Loucy (cell line): ENCODE results near the gene ARFIP1.

Experiments
- EZH2phosphoT487 ChIP-seq: fragments of 200-600 bp; IDR thresholded peaks from 2 replicates; pipeline ENCODE4 v1.6.1; 2018; ENCODE audit warnings: antibody characterized with exemption, mild to moderate bottlenecking, moderate library complexity, borderline replicate concordance
- TF ChIP-seq, protein P1 (sequence below): fragments of 200-600 bp; sonication (generic); conservative IDR thresholded peaks from 2 replicates; pipeline ENCODE4 v1.5.1; 2014; ENCODE audit warnings: mild to moderate bottlenecking, antibody characterized with exemption, low read length

DNA sequence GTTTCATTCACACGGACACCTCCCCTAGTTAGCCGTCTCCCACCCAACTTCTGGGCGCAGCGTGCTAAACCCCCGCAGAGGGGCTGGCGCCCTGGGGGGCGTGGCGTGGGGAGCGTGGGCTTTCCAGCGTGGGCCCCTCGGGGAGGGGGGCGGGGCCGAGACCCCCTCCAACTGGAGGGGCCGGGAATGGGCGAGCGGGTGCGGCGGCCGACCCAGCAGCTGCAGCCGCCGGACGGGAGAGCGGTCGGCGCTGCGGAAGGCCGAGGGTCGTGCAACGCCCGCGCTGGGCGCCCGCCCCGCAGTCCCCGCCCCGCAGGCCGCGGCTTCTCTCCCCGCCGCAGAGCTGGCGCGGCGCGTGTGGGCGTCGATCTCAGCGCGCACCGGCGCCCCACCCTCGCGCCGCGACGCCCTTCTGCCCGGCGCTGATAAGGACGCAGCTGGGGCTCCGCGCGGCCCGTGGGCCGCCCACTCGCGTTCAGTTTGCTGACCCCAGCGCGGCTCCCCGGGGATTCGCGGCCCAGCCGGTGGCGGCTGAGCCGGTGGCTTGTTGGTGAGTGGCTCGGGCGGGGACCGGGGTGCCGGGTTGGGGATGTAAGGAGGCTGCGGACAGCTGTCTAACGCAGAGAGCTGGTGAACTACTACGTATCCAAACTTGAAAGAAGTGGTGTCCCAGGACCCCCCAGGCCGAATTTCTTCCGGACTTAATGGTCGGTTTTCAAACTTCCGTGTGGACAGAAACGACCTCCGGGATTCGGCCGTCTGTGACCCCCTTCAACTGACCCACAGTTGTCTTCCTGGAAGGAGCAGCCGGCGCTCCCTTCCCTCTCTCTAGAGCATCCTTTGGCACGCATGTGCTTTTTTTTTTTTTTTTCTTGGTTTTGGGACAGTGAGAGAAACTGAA is 157.8 kb downstream of the ARFIP1 start:
- TF ChIP-seq, protein P1, sequence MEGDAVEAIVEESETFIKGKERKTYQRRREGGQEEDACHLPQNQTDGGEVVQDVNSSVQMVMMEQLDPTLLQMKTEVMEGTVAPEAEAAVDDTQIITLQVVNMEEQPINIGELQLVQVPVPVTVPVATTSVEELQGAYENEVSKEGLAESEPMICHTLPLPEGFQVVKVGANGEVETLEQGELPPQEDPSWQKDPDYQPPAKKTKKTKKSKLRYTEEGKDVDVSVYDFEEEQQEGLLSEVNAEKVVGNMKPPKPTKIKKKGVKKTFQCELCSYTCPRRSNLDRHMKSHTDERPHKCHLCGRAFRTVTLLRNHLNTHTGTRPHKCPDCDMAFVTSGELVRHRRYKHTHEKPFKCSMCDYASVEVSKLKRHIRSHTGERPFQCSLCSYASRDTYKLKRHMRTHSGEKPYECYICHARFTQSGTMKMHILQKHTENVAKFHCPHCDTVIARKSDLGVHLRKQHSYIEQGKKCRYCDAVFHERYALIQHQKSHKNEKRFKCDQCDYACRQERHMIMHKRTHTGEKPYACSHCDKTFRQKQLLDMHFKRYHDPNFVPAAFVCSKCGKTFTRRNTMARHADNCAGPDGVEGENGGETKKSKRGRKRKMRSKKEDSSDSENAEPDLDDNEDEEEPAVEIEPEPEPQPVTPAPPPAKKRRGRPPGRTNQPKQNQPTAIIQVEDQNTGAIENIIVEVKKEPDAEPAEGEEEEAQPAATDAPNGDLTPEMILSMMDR, result no peak
- no peak for TF ChIP-seq EZH2phosphoT487
